IMR-90 (cell line): ENCODE data around the gene GNAO1. TPM values are rescaled to one million over a fixed set of nuclear protein-coding genes. Genes with fewer than 3 reads are reported as not detected.

Experiments
- ATAC-seq: fragments of 200-7000 bp; cut with Tn5 transposase; 2 replicates; pipeline ENCODE4 v1.9.1; 2020; ENCODE audit warnings: low read depth, mild to moderate bottlenecking, moderate library complexity
- BruUV-seq: library from RNA; stranded (reverse); fragments of 400-500 nt; replicated peaks from 2 replicates; lab custom pipeline; 2021; lab: Mats Ljungman, UMichigan
- CTCF ChIA-PET: fragments of 300-600 bp; formaldehyde crosslinking; extraction: SDS; loops from one replicate; lab custom pipeline; 2021; ENCODE audit warnings: antibody characterized with exemption; lab: Yijun Ruan, JAX
- POLR2A ChIA-PET: fragments of 300-600 bp; sonication (Branson Sonifier 250); formaldehyde crosslinking; loops from one replicate; lab custom pipeline; 2022; ENCODE audit warnings: antibody characterized with exemption; ENCODE audit not compliant: unreplicated experiment; lab: Charles Lee
- DNase-seq: peaks from one replicate; pipeline ENCODE4 v3.0.0; 2013
- H2AFZ ChIP-seq: replicated peaks from 2 replicates; pipeline ENCODE3; 2013; ENCODE audit warnings: low read length, mild to moderate bottlenecking; ENCODE audit not compliant: poor library complexity
- H2AK5ac ChIP-seq: 2 replicates; pipeline ENCODE4 v1.6.1; 2013; ENCODE audit warnings: low read depth, low read length, inconsistent platforms
- H2AK9ac ChIP-seq: replicated peaks from 2 replicates; pipeline ENCODE3; 2013; ENCODE audit warnings: mild to moderate bottlenecking, low read depth, low read length, moderate library complexity; ENCODE audit not compliant: poor library complexity
- H2BK120ac ChIP-seq: 2 replicates; pipeline ENCODE4 v1.6.1; 2013; ENCODE audit warnings: low read depth, low read length, inconsistent platforms
- H2BK15ac ChIP-seq: 3 replicates; pipeline ENCODE4 v1.6.1; 2013; ENCODE audit warnings: low read depth, low read length, inconsistent platforms
- H2BK20ac ChIP-seq: 2 replicates; pipeline ENCODE4 v1.6.1; 2013; ENCODE audit warnings: low read depth, mild to moderate bottlenecking, inconsistent platforms, low read length, moderate library complexity
- H2BK5ac ChIP-seq: 2 replicates; pipeline ENCODE4 v1.6.1; 2013; ENCODE audit warnings: mild to moderate bottlenecking, low read depth, low read length, inconsistent platforms; ENCODE audit not compliant: poor library complexity, severe bottlenecking
- H3K14ac ChIP-seq: replicated peaks from 2 replicates; pipeline ENCODE4 v1.6.1; 2013; ENCODE audit warnings: low read depth, low read length, inconsistent platforms
- H3K18ac ChIP-seq: 2 replicates; pipeline ENCODE4 v1.6.1; 2013; ENCODE audit warnings: low read depth, low read length, control low read depth
- H3K23ac ChIP-seq: 2 replicates; pipeline ENCODE4 v1.6.1; 2013; ENCODE audit warnings: low read depth, low read length, inconsistent platforms
- H3K27ac ChIP-seq: 2 replicates; pipeline ENCODE4 v1.5.1; 2013; ENCODE audit warnings: mild to moderate bottlenecking, control low read depth, low read length; ENCODE audit not compliant: insufficient read depth
- H3K27me3 ChIP-seq: 2 replicates; pipeline ENCODE4 v1.6.1; 2013; ENCODE audit warnings: low read length; ENCODE audit not compliant: control insufficient read depth, insufficient read depth
- H3K36me3 ChIP-seq: 2 replicates; pipeline ENCODE4 v1.6.1; 2013; ENCODE audit warnings: low read length, mixed read lengths; ENCODE audit not compliant: control insufficient read depth, insufficient read depth
- H3K4ac ChIP-seq: 2 replicates; pipeline ENCODE4 v1.6.1; 2013; ENCODE audit warnings: low read depth, low read length, inconsistent platforms
- H3K4me1 ChIP-seq: 2 replicates; pipeline ENCODE4 v1.6.1; 2013; ENCODE audit warnings: low read length, mixed read lengths; ENCODE audit not compliant: control insufficient read depth, insufficient read depth
- H3K4me2 ChIP-seq: 2 replicates; pipeline ENCODE4 v1.6.1; 2013; ENCODE audit warnings: low read depth, mild to moderate bottlenecking, control low read depth, low read length, moderate library complexity
- H3K4me3 ChIP-seq: 2 replicates; pipeline ENCODE4 v1.5.1; 2013; ENCODE audit warnings: low read depth, mild to moderate bottlenecking, control low read depth, low read length, moderate library complexity; ENCODE audit not compliant: insufficient read depth
- H3K56ac ChIP-seq: 2 replicates; pipeline ENCODE4 v1.6.1; 2013; ENCODE audit warnings: low read length, inconsistent platforms; ENCODE audit not compliant: insufficient read depth; ENCODE audit errors: extremely low read depth
- H3K79me1 ChIP-seq, 2 experiments: 2 replicates each; pipeline ENCODE4 v1.6.1; 2013; ENCODE audit warnings: low read length in 2 of 2, inconsistent platforms in 1 of 2, low read depth in 1 of 2
- H3K9ac ChIP-seq: 2 replicates; pipeline ENCODE4 v1.6.1; 2013; ENCODE audit warnings: low read depth, low read length, control low read depth
- H3K9me1 ChIP-seq: 2 replicates; pipeline ENCODE4 v1.6.1; 2013; ENCODE audit warnings: low read length, inconsistent platforms; ENCODE audit not compliant: insufficient read depth
- H3K9me3 ChIP-seq: 2 replicates; pipeline ENCODE4 v1.6.1; 2013; ENCODE audit warnings: low read length; ENCODE audit not compliant: control insufficient read depth, insufficient read depth
- H4K20me1 ChIP-seq: 2 replicates; pipeline ENCODE4 v1.6.1; 2013; ENCODE audit warnings: low read length, inconsistent platforms; ENCODE audit not compliant: insufficient read depth
- H4K5ac ChIP-seq: 2 replicates; pipeline ENCODE4 v1.6.1; 2013; ENCODE audit warnings: mild to moderate bottlenecking, low read depth, low read length, control low read depth
- H4K8ac ChIP-seq, 2 experiments: 2 replicates each; pipeline ENCODE4 v1.6.1; 2013; ENCODE audit warnings: low read depth in 2 of 2, low read length in 2 of 2, control low read depth in 1 of 2, inconsistent platforms in 1 of 2
- H4K91ac ChIP-seq: 2 replicates; pipeline ENCODE4 v1.6.1; 2013; ENCODE audit warnings: low read depth, low read length, inconsistent platforms; ENCODE audit not compliant: insufficient read depth
- BHLHE40 ChIP-seq: fragments of 150-350 bp; IDR thresholded peaks from 2 replicates; pipeline ENCODE4 v1.6.1; 2016; ENCODE audit warnings: mild to moderate bottlenecking, low read depth, low read length
- CEBPB ChIP-seq: IDR thresholded peaks from 2 replicates; pipeline ENCODE4 v1.6.1; 2012; ENCODE audit warnings: low read depth, low read length, improper control_type of control experiment
- CHD1 ChIP-seq: IDR thresholded peaks from 2 replicates; pipeline ENCODE4 v1.6.1; 2012; ENCODE audit warnings: low read depth, low read length, improper control_type of control experiment
- ELK1 ChIP-seq: fragments of 150-350 bp; IDR thresholded peaks from 2 replicates; pipeline ENCODE4 v1.6.1; 2016; ENCODE audit warnings: low read depth, mild to moderate bottlenecking, low read length, moderate library complexity, borderline replicate concordance
- MAFK ChIP-seq: IDR thresholded peaks from 2 replicates; pipeline ENCODE4 v1.6.1; 2012; ENCODE audit warnings: low read depth, low read length, improper control_type of control experiment
- RFX5 ChIP-seq: IDR thresholded peaks from 2 replicates; pipeline ENCODE4 v1.8.0; 2012; ENCODE audit warnings: low read depth, mild to moderate bottlenecking, low read length, moderate library complexity
- USF2 ChIP-seq: fragments of 150-350 bp; IDR thresholded peaks from 2 replicates; pipeline ENCODE4 v1.6.1; 2017; ENCODE audit warnings: mild to moderate bottlenecking, antibody characterized with exemption, low read length, low read depth
- WGBS, 2 experiments: methylation state at CpG; one replicate each; pipeline versions ENCODE4 v1.1.5 to v1.1.7; 2013; ENCODE audit warnings: missing lambda C conversion rate in 2 of 2; ENCODE audit not compliant: insufficient read length in 1 of 2; ENCODE audit errors: extremely low coverage in 2 of 2; 5-methylcytosine and 5-hydroxymethylcytosine counted together
- dilution Hi-C: fragments of 300-500 bp; cut with HindIII; formaldehyde crosslinking; loops from one replicate; pipeline ENCODE4 v1.14.3; 2018; ENCODE audit warnings: low sequenced_read_pairs; ENCODE audit not compliant: unreplicated experiment
- in situ Hi-C: fragments of 300-500 bp; cut with MboI; formaldehyde crosslinking; loops from 3 replicates; pipeline ENCODE4 v1.14.3; 2019; ENCODE audit warnings: low sequenced_read_pairs, inconsistent platforms, mixed read lengths
- intact Hi-C: fragments of 100-400 bp; cut with micrococcal nuclease; formaldehyde crosslinking; loops from 2 replicates; pipeline ENCODE4 v1.10.0; 2022
- polyA plus RNA-seq, 3 experiments: library from polyadenylated mRNA; depleted of rRNA; stranded (reverse); fragments of >200 nt; gene quantifications; 2 replicates each; pipeline ENCODE4 v1.2.3, GENCODE V29; 2012; ENCODE audit warnings: low replicate concordance in 1 of 3
- total RNA-seq: library from RNA; depleted of rRNA; stranded (reverse); fragments of >200 nt; gene quantifications from 2 replicates; pipeline ENCODE4 v1.2.3, GENCODE V29; 2012

Gene GNAO1
- total and polyA plus RNA-seq, 2 of the 4 experiments (the other 2 are of a cell fraction), result under 0.01 to 0.07 TPM

- Histone ChIP-seq H3K79me1 (peaks cover 38 to 72% of the 10 kb centered on the region in 2 experiments), H2BK5ac (peak overlapping the region; percentile 69), H3K23ac (no peak overlapping the region), H2AFZ (no peak overlapping the region), H4K20me1 (peaks cover 9% of the 10 kb centered on the region), H3K4me2 (no peak overlapping the region), H4K8ac (no peak overlapping the region; a peak in 1 of 4 replicates), H3K4me1 (peaks cover 13% of the 10 kb centered on the region), H2BK120ac (no peak overlapping the region), H3K4ac (no peak overlapping the region), H3K56ac (no peak overlapping the region), H2BK15ac (no peak overlapping the region), H2AK9ac (no peak overlapping the region), H3K9me1 (peaks cover 11% of the 10 kb centered on the region), H3K14ac (peak overlapping the region; percentile 17; the same call in 1 of the 2 replicates), H3K9me3 (no peaks in the 10 kb centered on the region), H3K4me3 (no peak overlapping the region), H4K91ac (no peak overlapping the region), H3K9ac (no peak overlapping the region), H3K18ac (no peak overlapping the region), H4K5ac (no peak overlapping the region), H3K36me3 (peaks cover 23% of the 10 kb centered on the region), H2BK20ac (no peak overlapping the region), H3K27ac (peak overlapping the region; percentile 76; the same call in 1 of the 2 replicates), H2AK5ac (no peak overlapping the region), H3K27me3 (no peaks in the 10 kb centered on the region)
- DNase-seq, result no peak
- ATAC-seq, result peak; percentile 8; the same call in 1 of the 2 replicates
- TF ChIP-seq MAFK (no peak), CEBPB (no peak), CHD1 (no peak), USF2 (no peak), ELK1 (no peak), BHLHE40 (no peak), RFX5 (no peak)
- intact Hi-C loops (no loop called here), dilution Hi-C loops (no loop called here), in situ Hi-C loops (loop anchor here (25.0 kb wide), 1 partner anchor 884 kb away; the partner anchor contains the start of gene MMP2)
- BruUV-seq, result no TSS peak
- ChIA-PET CTCF (interaction anchor here (0.6 to 0.8 kb wide), 2 partner anchors 10 to 15 kb away, joined by 3 to 4 read pairs; no protein-coding TSS in a partner anchor), POLR2A (no interaction called here)
- WGBS, 2 experiments, result no CpG with 5 or more reads among the region's 1 CpG
These were observed 180.3 kb downstream of the GNAO1 start for GRCh38 chr16:56371660-56371937.
